Thoracic aorta (tissue), 2 donors: ENCODE data around the gene GSAP. TPM values are rescaled to one million over a fixed set of nuclear protein-coding genes. Genes with fewer than 3 reads are reported as not detected.

Experiments used
- ATAC-seq: fragments of 150-250 bp; one replicate; pipeline ENCODE4 v1.8.0; 2017; ENCODE audit warnings: low read depth; ENCODE audit not compliant: insufficient number of reproducible peaks, low FRiP score
- DNase-seq: peaks from one replicate; pipeline ENCODE4 v3.0.0-alpha.2; 2020; ENCODE audit warnings: low spot score
- H3K27ac ChIP-seq, 2 donors: fragments of 200-600 bp; sonication (generic); 1 replicate in 1 of 2; 2 replicates in 1 of 2; pipeline ENCODE4 v1.5.1; 2016; ENCODE audit warnings: mild to moderate bottlenecking in 2 of 2, moderate library complexity in 2 of 2
- H3K27me3 ChIP-seq: fragments of 200-600 bp; sonication (generic); replicated peaks from 2 replicates; pipeline ENCODE4 v1.6.0; 2016; ENCODE audit warnings: mild to moderate bottlenecking; ENCODE audit not compliant: insufficient read depth
- H3K36me3 ChIP-seq: fragments of 200-600 bp; sonication (generic); one replicate; pipeline ENCODE4 v1.5.1; 2016
- H3K4me1 ChIP-seq, 2 donors: fragments of 200-600 bp; sonication (generic); 1 replicate in 1 of 2; 2 replicates in 1 of 2; pipeline versions ENCODE4 v1.5.1 to v1.6.0; 2016; ENCODE audit warnings: low read depth in 2 of 2, mild to moderate bottlenecking in 1 of 2; ENCODE audit not compliant: control insufficient read depth in 1 of 2
- H3K4me3 ChIP-seq: fragments of 200-600 bp; sonication (generic); 2 replicates; pipeline ENCODE4 v1.5.1; 2016; ENCODE audit warnings: mild to moderate bottlenecking
- H3K9me3 ChIP-seq: fragments of 200-600 bp; sonication (generic); 2 replicates; pipeline ENCODE4 v1.5.1; 2016
- CTCF ChIP-seq: fragments of 200-600 bp; sonication (generic); IDR thresholded peaks from one replicate; pipeline ENCODE4 v1.5.1; 2019; ENCODE audit warnings: antibody characterized with exemption
- total RNA-seq, 2 donors: library from RNA; depleted of rRNA; stranded (reverse); fragments of >200 nt; gene quantifications; one replicate each; pipeline versions ENCODE4 v1.1.0 to v1.2.3, GENCODE V29; 2016

Gene GSAP
- total RNA-seq, 2 donors from 2014 or later: 19.6 to 22.0 TPM

GRCh38 chr7:77359599-77359998, 56.5 kb downstream of the GSAP start:
- H3K4me3 ChIP-seq: no peak overlapping the region
- no peak for TF ChIP-seq CTCF
- H3K27ac ChIP-seq: no peak overlapping the region
- H3K9me3 ChIP-seq: no peaks in the 10 kb centered on the region
- DNase-seq: no peak
- ATAC-seq: no peak
- H3K36me3 ChIP-seq: no peaks in the 10 kb centered on the region
- no peaks in the 10 kb centered on the region for H3K27me3 ChIP-seq
- H3K4me1 ChIP-seq: no peaks in the 10 kb centered on the region

- no peak for TF ChIP-seq CTCF
These were observed 61.2 kb downstream of the GSAP start for GRCh38 chr7:77354914-77355313.

GRCh38 chr7:77354484-77354883, 61.7 kb downstream of the GSAP start:
- Histone ChIP-seq H3K4me3 (no peak overlapping the region), H3K27ac (no peak overlapping the region), H3K4me1 (no peaks in the 10 kb centered on the region), H3K27me3 (no peaks in the 10 kb centered on the region), H3K36me3 (no peaks in the 10 kb centered on the region), H3K9me3 (no peaks in the 10 kb centered on the region)
- TF ChIP-seq CTCF: no peak
- ATAC-seq: no peak
- DNase-seq: no peak

More at GRCh38 chr7:77354914-77355313, 61.2 kb downstream of the GSAP start:
- Histone ChIP-seq H3K9me3 (no peaks in the 10 kb centered on the region), H3K27me3 (no peaks in the 10 kb centered on the region), H3K4me1 (no peaks in the 10 kb centered on the region), H3K27ac (no peak overlapping the region), H3K4me3 (no peak overlapping the region), H3K36me3 (no peaks in the 10 kb centered on the region)
- DNase-seq (no peak), ATAC-seq (no peak)

- DNase-seq: no peak
- no peak for TF ChIP-seq CTCF
These were observed 62.2 kb downstream of the GSAP start for GRCh38 chr7:77353911-77354310.

GRCh38 chr7:77353407-77353721, 62.8 kb downstream of the GSAP start:
- Histone ChIP-seq H3K27me3 (no peaks in the 10 kb centered on the region), H3K4me3 (no peak overlapping the region), H3K4me1 (peaks cover 0 to 8% of the 10 kb centered on the region in 2 donors), H3K36me3 (no peaks in the 10 kb centered on the region), H3K9me3 (no peaks in the 10 kb centered on the region), H3K27ac (no peak overlapping the region)
- no peak for TF ChIP-seq CTCF
- no peak for DNase-seq
- ATAC-seq: no peak

More at GRCh38 chr7:77353911-77354310, 62.2 kb downstream of the GSAP start:
- H3K27me3 ChIP-seq: no peaks in the 10 kb centered on the region
- H3K36me3 ChIP-seq: no peaks in the 10 kb centered on the region
- no peak overlapping the region for H3K27ac ChIP-seq
- H3K4me3 ChIP-seq: no peak overlapping the region
- peaks cover 0 to 3% of the 10 kb centered on the region in 2 donors for H3K4me1 ChIP-seq
- no peaks in the 10 kb centered on the region for H3K9me3 ChIP-seq
- no peak for ATAC-seq
